Adrenal gland (tissue), 5 donors: ENCODE data around the gene PKP4.

Experiments used
- POLR2A ChIP-seq, 2 donors: fragments of 450-650 bp; IDR thresholded peaks; one replicate each; pipeline ENCODE4 v1.6.1; 2017; ENCODE audit warnings: antibody characterized with exemption in 2 of 2, mild to moderate bottlenecking in 2 of 2, moderate library complexity in 1 of 2
- TF ChIP-seq, protein P1 (sequence below), 6 experiments: fragments of 450-650 bp in 4 of 6; fragments of 200-600 bp in 2 of 6; sonication (generic) in 1 of 6; IDR thresholded peaks; 1 replicate in 5 of 6; 2 replicates in 1 of 6; pipeline versions ENCODE4 v1.5.1 to v1.8.0; 2016 to 2021; ENCODE audit warnings: antibody characterized with exemption in 6 of 6, mild to moderate bottlenecking in 2 of 6, moderate library complexity in 1 of 6
- donor health status: DM: no; HTN: no; CAD: no.

DNA sequence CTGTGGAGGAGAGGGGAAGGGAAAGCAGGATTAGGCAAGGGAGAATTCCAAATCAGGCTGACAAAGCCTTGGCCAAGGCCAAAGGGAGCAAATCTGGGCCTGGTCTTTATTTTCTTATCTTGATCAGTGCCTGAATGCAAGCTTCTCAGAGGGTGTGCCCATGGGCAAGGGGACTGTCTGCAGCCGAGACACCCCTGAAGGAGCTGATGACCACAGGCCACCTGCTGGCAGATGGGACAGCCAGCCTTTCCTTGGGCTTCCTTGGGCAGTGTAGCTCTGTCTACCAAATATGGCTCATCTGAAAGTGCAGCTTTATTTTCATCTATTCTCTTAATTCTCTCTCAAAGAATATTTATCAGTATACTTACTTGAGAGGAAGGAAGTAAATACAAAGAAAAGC lies 117.0 kb downstream of the PKP4 start:
- TF ChIP-seq, protein P1, sequence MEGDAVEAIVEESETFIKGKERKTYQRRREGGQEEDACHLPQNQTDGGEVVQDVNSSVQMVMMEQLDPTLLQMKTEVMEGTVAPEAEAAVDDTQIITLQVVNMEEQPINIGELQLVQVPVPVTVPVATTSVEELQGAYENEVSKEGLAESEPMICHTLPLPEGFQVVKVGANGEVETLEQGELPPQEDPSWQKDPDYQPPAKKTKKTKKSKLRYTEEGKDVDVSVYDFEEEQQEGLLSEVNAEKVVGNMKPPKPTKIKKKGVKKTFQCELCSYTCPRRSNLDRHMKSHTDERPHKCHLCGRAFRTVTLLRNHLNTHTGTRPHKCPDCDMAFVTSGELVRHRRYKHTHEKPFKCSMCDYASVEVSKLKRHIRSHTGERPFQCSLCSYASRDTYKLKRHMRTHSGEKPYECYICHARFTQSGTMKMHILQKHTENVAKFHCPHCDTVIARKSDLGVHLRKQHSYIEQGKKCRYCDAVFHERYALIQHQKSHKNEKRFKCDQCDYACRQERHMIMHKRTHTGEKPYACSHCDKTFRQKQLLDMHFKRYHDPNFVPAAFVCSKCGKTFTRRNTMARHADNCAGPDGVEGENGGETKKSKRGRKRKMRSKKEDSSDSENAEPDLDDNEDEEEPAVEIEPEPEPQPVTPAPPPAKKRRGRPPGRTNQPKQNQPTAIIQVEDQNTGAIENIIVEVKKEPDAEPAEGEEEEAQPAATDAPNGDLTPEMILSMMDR (IDR thresholded peaks at IDR 0.05) = no peak
- no peak for TF ChIP-seq POLR2A (IDR thresholded peaks at IDR 0.05)
